Activated CD4-positive, alpha-beta T cell treated with anti-CD3 and anti-CD28 coated beads for 48 hours (primary cell): ENCODE results near the gene CCDC184.
"Not testable (repeated sequence)": the region's sequence is repeated elsewhere in the genome, so short reads cannot be mapped to it uniquely, and the experiment has no call there.

ENCODE experiments used
- DNase-seq: peaks from one replicate; pipeline ENCODE4 v3.0.0-alpha.2; 2020

The CCDC184 gene

GRCh38 chr12:48216785-48217184 lies 33.3 kb downstream of the CCDC184 start:
- DNase-seq = no peak

- DNase-seq = no peak
Observed at GRCh38 chr12:48219631-48220030, 36.2 kb downstream of the CCDC184 start.

GRCh38 chr12:48220701-48221100 lies 37.3 kb downstream of the CCDC184 start:
- no peak for DNase-seq

GRCh38 chr12:48221645-48222044 lies 38.2 kb downstream of the CCDC184 start:
- no peak for DNase-seq

- not testable (repeated sequence) for DNase-seq
Observed at GRCh38 chr12:48224533-48224932, 41.1 kb downstream of the CCDC184 start.

GRCh38 chr12:48231169-48231958 lies 47.9 kb downstream of the CCDC184 start:
- not testable (repeated sequence) for DNase-seq
